ENCODE results near the gene NELL2. TPM values are rescaled to one million over a fixed set of nuclear protein-coding genes. Genes with fewer than 3 reads are reported as not detected.

NELL2 gene
- total and polyA plus RNA-seq, 11 donors, result 0.04 to 1.8 (median 0.77) TPM; not detected in 3

- intact Hi-C loops (cut with DNase I), result no loop called here
- DNase-seq (no peak), ATAC-seq (no peak)
- no peaks in the 10 kb centered on the region for H3K36me3 ChIP-seq
- H3K9me3 ChIP-seq, result peaks cover 0 to 24% (median 4%) of the 10 kb centered on the region in 12 donors
- H3K27me3 ChIP-seq, result peaks cover 0 to 4% (median 0%) of the 10 kb centered on the region in 9 donors
- H3K27ac ChIP-seq, result no peak overlapping the region
- no peaks in the 10 kb centered on the region for H3K4me1 ChIP-seq
- H3K4me3 ChIP-seq, result no peak overlapping the region
- WGBS, 4 donors, result 73 to 90% (median 85%) methylated on average over 5 of the region's 5 CpGs
- TF ChIP-seq POLR2A (IDR thresholded peaks at IDR 0.05), result no peak
- no peak for TF ChIP-seq CTCF (IDR thresholded peaks at IDR 0.05)
Measured at GRCh38 chr12:44672042-44672441, 204.1 kb downstream of the NELL2 start.

GRCh38 chr12:44668443-44668842, 207.7 kb downstream of the NELL2 start:
- Histone ChIP-seq H3K4me3 (no peak overlapping the region), H3K36me3 (no peaks in the 10 kb centered on the region), H3K27me3 (peaks cover 0 to 4% (median 0%) of the 10 kb centered on the region in 9 donors), H3K9me3 (peaks cover 0 to 24% (median 4%) of the 10 kb centered on the region in 12 donors), H3K4me1 (no peaks in the 10 kb centered on the region), H3K27ac (no peak overlapping the region)
- WGBS, 4 donors, result 88 to 96% (median 93%) methylated on average over 3 to 4 of the region's 4 CpGs
- ATAC-seq, result no peak
- TF ChIP-seq CTCF (IDR thresholded peaks at IDR 0.05), result no peak
- no peak for TF ChIP-seq POLR2A (IDR thresholded peaks at IDR 0.05)
- no peak for DNase-seq
- intact Hi-C loops (cut with DNase I), result no loop called here

- TF ChIP-seq CTCF (IDR thresholded peaks at IDR 0.05) (no peak), POLR2A (IDR thresholded peaks at IDR 0.05) (no peak)
- intact Hi-C loops (cut with DNase I), result no loop called here
- no peaks in the 10 kb centered on the region for H3K36me3 ChIP-seq
Measured at GRCh38 chr12:44667461-44667860, 208.7 kb downstream of the NELL2 start.

GRCh38 chr12:44663291-44663690, 212.8 kb downstream of the NELL2 start:
- Histone ChIP-seq H3K27me3 (peaks cover 0 to 4% (median 0%) of the 10 kb centered on the region in 9 donors), H3K4me1 (no peaks in the 10 kb centered on the region), H3K27ac (no peak overlapping the region), H3K4me3 (no peak overlapping the region), H3K9me3 (no peaks in the 10 kb centered on the region), H3K36me3 (no peaks in the 10 kb centered on the region)
- ATAC-seq, result no peak
- 68 to 77% (median 73%) methylated on average over 2 of the region's 2 CpGs for WGBS, 4 donors
- TF ChIP-seq POLR2A (IDR thresholded peaks at IDR 0.05) (no peak), CTCF (IDR thresholded peaks at IDR 0.05) (no peak)
- no peak for DNase-seq
- intact Hi-C loops (cut with DNase I), result no loop called here

More at GRCh38 chr12:44667461-44667860, 208.7 kb downstream of the NELL2 start:
- ATAC-seq (no peak), DNase-seq (no peak)
- Histone ChIP-seq H3K9me3 (peaks cover 0 to 24% (median 4%) of the 10 kb centered on the region in 12 donors), H3K27me3 (peaks cover 0 to 4% (median 0%) of the 10 kb centered on the region in 9 donors), H3K4me1 (no peaks in the 10 kb centered on the region), H3K4me3 (no peak overlapping the region), H3K27ac (no peak overlapping the region)
- WGBS, 4 donors, result 44 to 51% (median 48%) methylated on average over 4 of the region's 4 CpGs
